HL-60 (cell line): Measurements from ENCODE around the gene CBX6.

Experiments
- CTCF ChIP-seq: IDR thresholded peaks from one replicate; pipeline ENCODE4 v1.5.1; 2011; ENCODE audit warnings: low read length, control low read depth, inconsistent platforms; ENCODE audit not compliant: insufficient read depth
- REST ChIP-seq: IDR thresholded peaks from 2 replicates; pipeline ENCODE4 v1.6.1; 2012; ENCODE audit warnings: low read depth; ENCODE audit not compliant: insufficient replicate concordance

GRCh38 chr22:38866024-38866398 lies 6.0 kb downstream of the CBX6 start:
- TF ChIP-seq CTCF (no peak), REST (no peak)
